NK-92 (cell line): ENCODE measurements around the gene AP1AR.

Experiments used
- DNase-seq: peaks from one replicate; lab custom pipeline; 2025; ENCODE audit not compliant: unreplicated experiment; lab: John Stamatoyannopoulos, UW

The AP1AR gene

DNA sequence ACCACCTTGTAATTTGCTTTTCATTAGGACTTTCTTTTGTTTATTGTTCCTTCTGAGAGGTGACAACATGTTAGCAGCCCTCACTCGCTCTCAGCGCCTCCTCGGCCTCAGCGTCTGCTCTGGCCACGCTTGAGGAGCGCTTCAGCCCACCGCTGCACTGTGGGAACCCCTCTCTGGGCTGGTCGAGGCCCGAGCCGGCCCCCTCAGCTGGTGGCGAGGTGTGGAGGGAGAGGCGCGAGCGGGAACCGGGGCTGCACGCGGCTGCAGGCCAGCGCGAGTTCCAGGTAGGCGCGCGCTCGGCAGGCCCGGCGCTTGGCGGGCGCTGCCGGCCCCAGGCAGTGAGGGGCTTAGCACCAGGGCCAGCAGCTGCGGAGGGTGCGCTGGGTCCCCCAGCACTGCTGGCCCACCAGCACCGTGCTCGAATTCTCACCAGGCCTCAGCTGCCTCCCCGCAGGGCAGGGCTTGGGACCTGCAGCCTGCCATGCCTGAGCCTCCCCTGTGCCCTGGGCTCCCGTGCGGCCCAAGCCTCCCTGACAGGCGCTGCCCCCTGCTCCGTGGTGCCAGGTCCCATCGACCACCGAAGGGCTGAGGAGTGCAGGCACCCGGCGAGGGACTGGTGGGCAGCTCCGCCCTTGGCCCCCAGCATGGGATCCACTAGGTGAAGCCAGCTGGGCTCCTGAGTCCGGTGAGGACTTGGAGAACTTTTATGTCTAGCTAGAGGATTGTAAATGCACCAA is 9.2 kb upstream of the AP1AR start:
- no peak for DNase-seq

DNA sequence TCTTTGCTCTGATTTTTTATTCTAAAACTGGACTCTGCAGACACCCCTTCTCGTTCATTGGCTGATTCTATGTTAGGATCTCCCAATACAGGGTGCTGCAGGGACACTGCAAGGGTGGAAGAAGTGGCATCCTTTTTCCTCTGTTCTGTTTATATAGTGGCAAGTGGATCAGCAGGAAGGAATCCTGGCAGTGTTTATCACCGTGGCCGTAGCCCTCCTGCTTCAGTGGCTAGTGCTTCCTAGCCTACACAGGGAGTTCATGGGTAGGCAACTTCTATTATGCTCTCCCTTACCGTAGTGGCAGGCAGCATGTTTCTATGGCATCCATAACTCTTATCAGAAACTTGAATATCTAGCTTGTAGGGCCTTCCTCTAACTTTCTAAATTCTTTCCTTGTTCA is 6.4 kb upstream of the AP1AR start:
- no peak for DNase-seq

DNA sequence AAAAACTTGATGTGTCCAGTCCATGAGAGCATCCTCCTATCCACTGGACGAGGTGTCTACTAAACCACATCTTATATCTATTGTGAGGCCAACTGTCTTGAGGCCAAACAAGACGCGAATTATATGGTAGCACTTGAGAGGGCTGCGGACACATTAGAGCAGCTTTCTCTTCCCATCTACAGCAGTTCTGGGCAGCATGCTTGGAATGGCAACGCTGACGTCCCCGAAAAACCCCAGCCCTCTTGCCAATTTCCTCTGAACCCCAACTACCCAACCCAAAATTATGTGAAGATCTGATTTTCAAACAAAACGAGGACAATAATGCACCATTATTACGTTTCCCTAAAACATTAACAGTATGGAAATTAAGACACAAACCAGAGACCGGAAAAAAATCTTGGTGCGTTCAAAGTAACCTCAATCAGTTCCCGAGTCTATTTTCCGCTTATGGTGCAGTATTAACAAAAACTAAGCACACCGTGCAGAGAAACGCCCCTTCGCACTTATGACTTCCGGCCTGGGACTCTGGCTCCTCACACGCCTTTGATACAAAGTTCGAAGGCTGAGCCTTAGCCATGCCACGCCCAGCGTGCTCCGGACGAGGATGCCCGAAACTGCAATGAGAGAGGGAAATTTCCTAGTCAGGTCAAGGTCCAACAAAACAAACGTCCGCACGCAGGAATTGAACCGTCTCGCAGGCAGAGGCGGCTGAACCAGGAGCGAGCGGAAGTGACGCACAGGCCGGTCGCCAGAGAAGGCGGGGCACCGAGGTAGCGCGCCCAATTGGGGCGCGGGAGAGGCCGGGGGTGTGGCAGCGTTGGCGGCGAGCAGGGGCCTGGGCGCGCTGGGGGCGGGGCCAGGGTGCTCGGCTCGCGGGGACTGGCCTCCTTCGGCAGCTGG is 458 bp upstream of the AP1AR start:
- DNase-seq = peak; percentile 65

DNA sequence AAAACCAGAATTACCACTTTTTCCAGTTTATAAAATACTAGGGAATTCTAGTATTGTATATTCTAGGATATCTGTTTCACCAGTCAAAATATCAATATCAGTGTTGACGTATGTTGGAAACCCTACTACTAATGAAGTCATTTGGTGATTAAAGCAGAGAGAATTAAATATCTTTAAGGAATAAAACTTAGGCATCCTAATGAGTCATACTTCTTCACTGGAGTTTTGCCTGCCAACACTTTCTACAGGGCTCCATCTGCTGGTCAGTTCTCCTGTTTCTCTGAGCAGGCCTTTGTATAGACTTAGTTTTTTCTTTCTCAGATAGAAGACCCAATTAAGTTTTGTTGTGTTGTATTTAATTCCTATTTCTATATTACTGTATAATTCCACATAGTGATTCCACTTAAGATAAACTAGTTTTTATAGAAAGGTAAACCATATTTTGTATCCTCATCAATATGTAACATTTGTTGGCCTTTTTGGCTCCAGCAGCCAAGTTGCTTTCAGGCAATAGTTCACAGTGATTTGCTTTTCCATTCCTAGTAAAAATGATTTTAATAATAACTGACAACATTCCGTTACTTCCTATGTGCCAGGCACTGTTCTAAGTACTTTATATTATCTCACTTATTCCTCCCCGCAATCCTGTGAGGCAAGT is 3.5 kb downstream of the AP1AR start:
- DNase-seq = no peak

DNA sequence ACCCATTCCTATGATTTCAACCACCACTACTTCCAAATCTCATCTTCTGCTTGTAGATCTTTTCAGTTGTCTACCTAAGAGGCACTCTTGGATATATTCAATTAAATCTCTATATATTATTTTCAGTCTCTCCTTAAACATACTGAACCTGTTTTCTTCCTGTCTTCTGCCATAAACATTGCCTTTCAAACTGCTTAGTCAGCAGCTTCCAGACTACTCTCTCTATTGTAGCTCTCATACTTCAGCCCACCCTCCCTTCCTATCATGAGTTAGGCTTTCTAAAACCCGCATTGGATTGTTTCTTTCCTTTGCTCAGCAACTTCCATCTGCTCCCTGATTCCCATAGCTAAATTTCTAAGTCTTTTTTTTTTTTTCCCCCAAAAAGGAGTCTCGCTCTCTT is 4.5 kb downstream of the AP1AR start:
- DNase-seq = no peak

DNA sequence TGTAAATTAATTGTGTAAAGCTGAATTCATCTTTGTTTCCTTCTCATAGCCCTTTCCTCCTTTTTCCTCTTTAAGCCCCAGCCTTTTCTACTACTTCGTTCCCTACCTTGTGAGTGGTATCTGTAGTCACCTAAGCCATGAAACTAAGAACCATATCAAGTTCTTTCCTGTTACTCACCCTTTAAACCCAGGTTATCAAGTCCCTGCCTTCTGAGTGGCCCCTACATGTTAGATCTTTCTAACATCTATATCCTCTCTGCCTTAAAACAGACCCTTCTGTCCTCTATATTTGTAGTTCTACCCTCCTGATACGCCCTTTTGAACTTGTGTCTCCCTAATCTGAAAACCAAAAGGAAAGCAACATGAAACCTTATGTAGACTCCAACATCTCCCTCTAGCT is 7.2 kb downstream of the AP1AR start:
- DNase-seq = no peak

DNA sequence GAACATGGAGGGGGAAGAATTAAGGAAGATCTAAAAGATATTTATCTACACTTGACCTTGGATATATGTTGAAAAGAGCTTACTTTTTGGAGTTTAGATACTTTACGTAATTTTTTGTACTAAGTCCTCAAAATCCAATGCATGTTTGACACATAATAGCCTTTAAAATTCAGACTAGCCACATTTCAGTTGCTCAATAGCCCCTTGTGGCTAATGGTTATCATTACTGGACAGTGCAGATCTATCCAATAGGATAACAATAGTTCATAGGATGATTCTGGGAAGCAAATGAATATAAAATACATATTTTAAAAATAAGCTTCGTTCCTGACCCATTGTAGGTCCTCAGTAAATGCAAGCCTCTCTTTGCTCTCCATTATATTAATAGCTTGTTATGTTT is 13.8 kb downstream of the AP1AR start:
- no peak for DNase-seq

DNA sequence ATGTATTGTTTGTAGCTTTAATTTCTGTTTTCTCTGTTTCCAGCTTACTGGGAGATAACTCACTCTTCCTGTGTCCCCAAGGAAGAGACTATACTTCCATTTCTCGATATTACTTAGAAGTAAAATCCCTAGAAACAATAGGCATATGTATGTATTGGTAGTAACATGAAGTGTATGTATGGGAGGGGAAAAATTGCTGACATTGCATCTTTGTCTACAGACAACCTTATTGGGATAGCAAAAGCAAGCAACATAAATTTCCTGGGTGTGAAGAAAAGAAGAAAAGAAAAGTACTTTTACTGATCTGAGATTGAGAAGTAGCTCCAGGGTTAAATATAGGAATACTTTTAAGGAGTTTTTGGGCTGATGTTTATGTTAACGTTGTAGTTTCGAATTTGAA is 15.4 kb downstream of the AP1AR start:
- DNase-seq = no peak

DNA sequence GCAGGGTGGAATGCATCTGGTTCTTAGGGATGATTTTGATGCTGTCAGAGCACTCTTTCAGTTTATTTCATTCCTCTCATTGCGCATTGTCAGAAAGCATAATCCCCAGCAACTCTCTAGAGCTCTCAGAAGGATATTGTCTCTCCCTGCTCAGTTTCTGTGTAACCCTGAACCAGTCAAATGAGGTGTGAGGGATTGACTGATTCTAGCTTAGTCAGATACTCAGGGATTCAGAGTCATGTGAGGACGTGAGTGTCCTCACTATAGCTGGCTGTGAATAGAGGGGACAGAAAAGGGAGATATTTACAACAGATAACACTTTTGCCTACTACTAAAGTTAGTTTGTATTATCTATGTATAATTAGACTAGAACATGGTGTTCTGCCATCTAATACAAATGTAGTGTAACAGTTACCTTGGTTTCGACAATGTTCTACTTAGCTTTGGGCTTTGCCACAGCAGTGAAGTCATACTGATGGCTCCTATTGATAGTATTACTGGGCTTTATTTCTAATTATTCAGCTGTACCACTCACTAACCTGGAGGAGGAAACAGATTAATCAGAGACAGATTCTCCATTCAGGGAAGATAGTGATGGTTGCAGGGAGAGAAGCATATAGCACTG is 19.5 kb downstream of the AP1AR start:
- no peak for DNase-seq

DNA sequence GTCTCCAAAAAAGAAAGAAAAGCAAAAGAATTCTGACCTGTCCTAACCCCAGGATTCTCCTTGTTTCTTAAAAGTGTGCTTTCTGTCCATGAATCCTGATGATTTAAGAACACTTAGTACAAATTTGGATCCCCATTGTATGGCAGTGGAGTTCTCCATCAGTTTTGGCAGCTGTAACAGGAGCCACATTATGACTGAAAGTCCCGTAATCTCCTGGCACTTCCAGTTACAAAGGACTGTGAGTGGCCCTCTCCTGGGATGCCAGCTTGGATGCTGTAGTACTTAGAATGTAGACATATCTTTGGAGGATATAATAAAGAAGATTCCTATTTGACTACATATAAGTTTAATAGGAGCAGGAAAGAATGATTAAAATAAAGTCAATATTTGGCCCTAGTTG is 20.6 kb downstream of the AP1AR start:
- DNase-seq = no peak

DNA sequence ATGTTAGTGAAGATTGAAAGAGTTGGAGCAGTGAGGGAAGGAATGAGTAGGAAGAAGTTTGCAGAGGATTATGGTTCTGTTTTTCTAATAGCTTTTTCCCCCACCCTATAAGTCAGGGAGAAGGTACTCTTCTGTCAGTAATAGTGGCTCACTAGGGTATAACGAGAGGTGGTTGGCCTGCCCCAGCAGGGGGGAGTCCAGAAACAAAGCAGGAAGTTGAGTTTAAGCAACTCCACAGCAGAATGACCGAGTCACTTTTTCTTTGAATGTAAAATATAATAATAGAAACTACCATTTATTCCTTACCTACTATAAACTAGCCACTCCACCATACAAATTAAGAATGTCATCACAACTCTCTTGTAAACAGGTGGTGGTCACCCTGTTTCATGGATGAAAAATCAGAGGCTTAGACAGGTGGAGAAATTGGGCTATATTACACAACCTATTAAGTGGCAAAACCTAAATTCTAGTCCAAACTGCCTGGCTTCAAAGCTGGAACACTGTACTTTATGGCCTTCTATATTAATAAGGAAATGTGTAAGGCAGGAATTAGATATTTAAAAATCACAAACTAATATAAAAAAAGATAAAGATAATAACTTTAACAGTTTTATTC is 21.9 kb downstream of the AP1AR start:
- no peak for DNase-seq

DNA sequence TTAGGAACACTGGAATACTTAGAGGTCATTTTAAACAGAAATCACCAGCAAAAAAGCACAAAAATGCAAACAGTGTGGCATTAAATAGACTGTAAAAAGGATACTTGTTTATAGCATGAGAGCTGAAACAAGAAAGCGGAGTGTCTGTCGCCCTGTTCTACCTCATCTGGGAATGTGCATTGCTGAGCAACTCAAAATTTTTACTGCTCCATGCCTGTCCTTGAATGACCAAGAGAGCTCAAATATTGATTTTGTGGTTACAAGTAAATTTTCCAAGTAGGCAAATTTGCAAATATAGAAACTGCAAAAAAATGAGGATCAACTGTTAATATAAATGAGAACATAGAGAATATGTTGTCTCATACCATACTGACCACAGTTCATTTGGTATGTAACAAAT is 25.5 kb downstream of the AP1AR start:
- DNase-seq = no peak

DNA sequence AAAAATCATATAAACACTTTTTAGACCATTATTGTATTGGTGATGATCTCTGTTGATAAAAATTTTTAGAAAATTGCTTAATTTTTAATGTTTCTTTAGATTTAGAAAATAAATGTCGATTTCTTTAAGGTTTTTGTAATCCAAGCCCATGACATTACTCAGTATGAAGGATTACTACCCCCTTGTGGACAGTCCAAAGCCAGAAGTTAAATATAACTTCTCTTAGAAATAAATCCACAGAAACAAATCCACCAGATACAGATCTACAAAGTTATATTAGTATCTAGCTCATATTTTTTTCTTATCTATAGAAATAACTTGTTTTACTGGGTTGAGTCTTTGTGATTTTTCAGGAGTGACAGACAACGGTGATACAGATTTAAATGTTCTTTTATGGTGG is 35.2 kb downstream of the AP1AR start:
- DNase-seq = no peak

DNA sequence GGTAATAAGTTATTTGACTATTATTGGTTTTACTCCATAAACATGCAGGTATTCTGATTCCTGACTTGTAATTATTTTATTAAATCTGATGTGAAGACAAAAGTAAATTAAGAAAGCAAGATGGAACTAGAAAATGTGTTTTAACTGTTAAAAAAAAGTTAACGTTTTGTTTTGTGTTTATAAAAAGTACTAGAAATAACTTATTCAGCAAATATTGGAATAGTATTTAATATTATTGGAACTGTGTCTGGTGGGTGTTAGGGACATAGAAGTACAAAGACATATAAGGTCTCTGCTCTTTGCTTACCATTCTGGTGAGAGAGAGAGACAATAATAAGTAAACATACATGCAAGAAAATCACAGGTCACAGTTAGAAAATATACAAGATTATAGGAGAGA is 38.5 kb downstream of the AP1AR start:
- DNase-seq = no peak

DNA sequence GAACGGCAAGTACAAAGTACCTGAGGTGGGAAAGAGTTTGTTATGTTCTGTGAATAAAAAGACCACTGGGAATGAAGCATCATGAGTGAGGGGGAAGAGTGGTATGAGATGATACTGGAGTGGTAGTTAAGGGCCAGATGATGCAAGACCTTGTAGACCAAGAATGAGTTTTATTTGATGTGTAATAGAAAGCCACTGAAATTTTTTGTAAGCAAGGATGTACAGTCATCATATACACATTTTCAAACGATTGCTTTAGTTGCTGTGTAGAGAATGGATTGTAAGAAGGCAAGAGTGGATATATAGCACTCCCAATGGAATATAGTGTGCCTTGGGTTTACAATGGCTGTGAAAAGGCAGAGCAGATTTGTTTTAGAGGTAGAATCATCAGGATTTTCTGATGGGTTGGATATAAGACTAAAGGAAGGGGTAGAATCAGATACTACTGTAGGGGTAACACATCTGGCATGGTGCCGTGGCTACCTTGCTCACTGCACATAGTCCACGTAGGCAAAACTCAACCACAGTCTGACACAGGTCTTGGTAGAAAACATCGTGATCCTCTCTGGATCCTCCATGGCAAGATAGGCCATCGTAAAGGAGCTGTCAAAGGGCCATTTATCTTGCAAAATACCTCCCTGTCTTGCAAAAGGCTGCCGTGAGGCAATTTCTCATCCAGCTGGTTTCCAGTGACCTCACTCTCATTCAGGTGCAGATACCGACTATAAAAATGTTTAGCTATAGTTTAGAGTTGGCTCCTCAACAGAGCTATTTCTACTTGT is 39.2 kb downstream of the AP1AR start:
- no peak for DNase-seq

DNA sequence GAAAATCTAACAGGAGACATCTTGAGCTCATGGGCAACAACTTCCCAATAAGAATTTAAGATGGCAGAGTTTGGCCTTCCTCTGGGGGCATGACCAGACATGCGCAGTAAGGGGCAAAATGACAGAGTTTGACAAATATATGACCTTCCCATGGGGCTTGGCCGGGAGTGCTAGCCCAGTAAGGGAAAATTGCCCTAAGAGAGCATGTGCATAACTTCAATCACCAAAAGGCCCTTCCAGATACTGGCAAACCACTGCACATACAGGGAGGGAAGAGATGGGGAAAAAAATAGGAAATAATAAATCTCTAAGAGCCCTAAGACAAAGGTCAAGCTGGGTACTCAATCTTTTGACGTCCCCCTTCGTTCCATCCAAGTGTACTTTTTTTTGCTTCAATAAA is 40.7 kb downstream of the AP1AR start:
- no peak for DNase-seq

DNA sequence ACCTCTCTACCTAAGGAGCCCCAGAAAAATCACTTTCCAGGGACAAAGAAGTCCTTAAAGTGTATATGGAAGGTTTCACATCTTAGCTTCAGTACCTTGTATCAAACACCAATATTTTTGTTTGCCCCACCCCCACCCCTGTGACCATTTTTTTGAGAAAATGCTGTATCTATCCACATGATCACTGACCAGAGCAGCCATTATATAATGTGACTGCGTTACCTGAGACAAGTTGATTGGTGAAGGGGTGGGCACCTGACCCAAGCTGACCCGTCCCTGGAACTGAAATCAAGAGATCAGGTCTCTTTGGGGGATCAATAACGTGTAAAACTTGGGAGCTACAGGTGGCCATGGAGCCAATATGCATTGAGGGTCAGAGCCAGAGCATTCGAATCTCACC is 43.4 kb downstream of the AP1AR start:
- DNase-seq = no peak

DNA sequence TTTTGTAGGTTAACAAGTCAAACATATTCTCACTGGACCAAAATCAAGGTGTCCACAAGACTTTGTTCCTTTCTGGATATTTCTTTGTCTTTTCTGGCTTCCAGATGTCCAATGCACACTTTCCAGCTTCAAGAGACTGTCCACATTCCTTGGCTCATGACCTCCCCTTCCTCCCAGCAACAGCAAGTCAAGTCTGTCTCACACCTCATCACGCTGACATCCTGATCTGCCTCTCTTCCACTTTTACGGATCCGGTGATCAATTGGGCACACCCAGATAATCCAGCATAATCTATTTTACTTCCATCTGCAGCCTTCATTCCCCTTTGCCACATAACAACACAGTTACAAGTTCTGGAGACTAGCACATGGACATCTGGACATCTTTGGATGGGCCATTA is 44.5 kb downstream of the AP1AR start:
- no peak for DNase-seq

DNA sequence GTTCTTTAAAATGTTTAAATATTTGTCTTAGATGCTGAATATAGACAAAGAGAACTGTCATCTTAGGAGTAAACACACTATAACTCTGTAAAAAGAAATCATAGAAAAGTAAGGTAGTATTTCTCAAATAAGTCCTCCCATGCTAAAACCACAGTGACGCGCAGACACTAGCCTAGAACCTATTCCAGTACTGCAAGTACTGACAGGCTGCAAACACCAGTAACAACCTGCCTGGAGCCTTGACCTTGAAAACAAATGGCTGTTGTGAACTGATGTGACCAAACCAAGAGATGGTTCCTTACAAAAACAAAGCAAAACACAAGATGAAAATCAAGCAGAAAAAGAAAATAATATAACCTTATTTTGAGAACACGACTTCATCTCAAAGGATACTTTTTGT is 45.6 kb downstream of the AP1AR start:
- no peak for DNase-seq

DNA sequence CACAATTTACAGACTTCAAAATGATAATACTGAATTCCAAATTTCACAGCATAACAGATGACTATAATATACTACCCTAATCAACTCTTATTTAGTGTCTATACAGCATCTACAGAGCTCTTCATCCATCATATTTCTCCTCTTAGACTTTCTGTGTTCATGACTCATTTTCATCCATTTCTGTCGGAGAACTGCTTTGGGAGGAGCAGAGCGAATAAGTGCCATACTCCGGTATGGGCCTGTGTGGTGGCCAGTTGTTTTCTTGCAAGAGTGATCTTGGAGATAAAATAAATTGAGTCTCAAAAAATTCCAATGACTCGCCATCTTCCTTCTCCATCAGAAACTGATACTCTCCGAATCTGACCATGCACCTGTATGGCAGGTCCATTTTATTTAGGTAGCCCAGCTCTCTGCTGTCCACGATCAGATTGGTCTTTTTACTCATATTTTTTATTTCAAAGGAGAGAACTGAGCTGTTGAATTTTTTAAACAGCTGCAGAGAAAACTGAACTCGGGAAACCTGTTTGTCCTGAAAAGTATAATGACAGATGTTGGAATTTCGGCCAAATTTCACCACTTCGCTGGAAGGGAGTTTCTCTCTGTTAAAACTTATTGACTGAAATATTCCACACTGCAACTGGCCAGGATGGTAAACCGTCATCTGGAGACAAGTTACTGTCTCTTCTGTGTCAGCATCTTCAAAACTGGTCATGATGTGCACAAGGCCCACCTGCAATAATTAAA is 46.3 kb downstream of the AP1AR start:
- no peak for DNase-seq
